Middle frontal gyrus (tissue), 1 donor: ENCODE data around the gene BICC1.
"Not testable (repeated sequence)": the region's sequence is repeated elsewhere in the genome, so short reads cannot be mapped to it uniquely, and the experiment has no call there.

ENCODE experiments used
- DNase-seq: peaks from one replicate; pipeline ENCODE4 v3.0.0-alpha.2; 2015; ENCODE audit warnings: low spot score; ENCODE audit errors: extremely low spot score

BICC1 gene

GRCh38 chr10:58567652-58568051, 55.0 kb downstream of the BICC1 start:
- no peak for DNase-seq

- DNase-seq: no peak
Observed at GRCh38 chr10:58568428-58568935, 55.8 kb downstream of the BICC1 start.

GRCh38 chr10:58570307-58570723, 57.6 kb downstream of the BICC1 start:
- no peak for DNase-seq

- no peak for DNase-seq
Observed at GRCh38 chr10:58570979-58571378, 58.3 kb downstream of the BICC1 start.

GRCh38 chr10:58573144-58573543, 60.5 kb downstream of the BICC1 start:
- DNase-seq: no peak

- DNase-seq: no peak
Observed at GRCh38 chr10:58574058-58574457, 61.4 kb downstream of the BICC1 start.

- DNase-seq: no peak
Observed at GRCh38 chr10:58575491-58575890, 62.8 kb downstream of the BICC1 start.

- DNase-seq: no peak
Observed at GRCh38 chr10:58576751-58577436, 64.2 kb downstream of the BICC1 start.

GRCh38 chr10:58577437-58577777, 64.7 kb downstream of the BICC1 start:
- no peak for DNase-seq

- no peak for DNase-seq
Observed at GRCh38 chr10:58578366-58578765, 65.7 kb downstream of the BICC1 start.

GRCh38 chr10:58579011-58579655, 66.5 kb downstream of the BICC1 start:
- DNase-seq: no peak

- DNase-seq: no peak
Observed at GRCh38 chr10:58582045-58582444, 69.4 kb downstream of the BICC1 start.

GRCh38 chr10:58585435-58585834, 72.8 kb downstream of the BICC1 start:
- no peak for DNase-seq

GRCh38 chr10:58586282-58587245, 73.9 kb downstream of the BICC1 start:
- no peak for DNase-seq

- no peak for DNase-seq
Observed at GRCh38 chr10:58587676-58588075, 75.0 kb downstream of the BICC1 start.

GRCh38 chr10:58588673-58589265, 76.1 kb downstream of the BICC1 start:
- DNase-seq: no peak

GRCh38 chr10:58590152-58590840, 77.6 kb downstream of the BICC1 start:
- DNase-seq: no peak

- DNase-seq: no peak
Observed at GRCh38 chr10:58590924-58591323, 78.3 kb downstream of the BICC1 start.

- DNase-seq: no peak
Observed at GRCh38 chr10:58593008-58593407, 80.3 kb downstream of the BICC1 start.

GRCh38 chr10:58597211-58597610, 84.5 kb downstream of the BICC1 start:
- DNase-seq: not testable (repeated sequence)
